MM.1S (cell line): ENCODE data around the gene TBC1D5.

Experiments
- DNase-seq: peaks from one replicate; pipeline ENCODE4 v3.0.0-alpha.2; 2015
- H2AFZ ChIP-seq: fragments of 300-600 bp; sonication (generic); 2 replicates; pipeline ENCODE4 v1.6.0; 2016; ENCODE audit warnings: antibody characterized with exemption, low read length
- H3F3A ChIP-seq: fragments of 300-600 bp; sonication (generic); 2 replicates; pipeline ENCODE4 v1.6.1; 2016; ENCODE audit warnings: mild to moderate bottlenecking, antibody characterized with exemption, low read length, moderate library complexity, mixed read lengths; ENCODE audit not compliant: insufficient read depth
- H3K27ac ChIP-seq: fragments of 300-600 bp; sonication (generic); 2 replicates; pipeline ENCODE4 v1.5.1; 2016; ENCODE audit warnings: mild to moderate bottlenecking, low read length
- H3K27me3 ChIP-seq: fragments of 300-600 bp; sonication (generic); replicated peaks from 2 replicates; pipeline ENCODE4 v1.6.0; 2016; ENCODE audit warnings: low read length; ENCODE audit not compliant: insufficient read depth
- H3K36me3 ChIP-seq: fragments of 300-600 bp; sonication (generic); replicated peaks from 2 replicates; pipeline ENCODE4 v1.6.1; 2016; ENCODE audit warnings: mild to moderate bottlenecking, low read length, mixed read lengths; ENCODE audit not compliant: insufficient read depth
- H3K4me1 ChIP-seq: fragments of 300-600 bp; sonication (generic); 2 replicates; pipeline ENCODE4 v1.6.1; 2016; ENCODE audit warnings: low read length, mixed read lengths
- H3K4me2 ChIP-seq: fragments of 300-600 bp; sonication (generic); 2 replicates; pipeline ENCODE4 v1.6.0; 2016; ENCODE audit warnings: low read depth, low read length
- H3K4me3 ChIP-seq: fragments of 300-600 bp; sonication (generic); 2 replicates; pipeline ENCODE4 v1.5.1; 2016; ENCODE audit warnings: low read length, mixed read lengths
- H3K79me2 ChIP-seq: fragments of 300-600 bp; sonication (generic); 2 replicates; pipeline ENCODE4 v1.6.1; 2016; ENCODE audit warnings: mixed run types, low read length, mixed read lengths
- H3K9ac ChIP-seq: fragments of 300-600 bp; sonication (generic); 2 replicates; pipeline ENCODE4 v1.6.1; 2016; ENCODE audit warnings: low read length, mixed read lengths
- H3K9me2 ChIP-seq: fragments of 300-600 bp; sonication (generic); replicated peaks from 2 replicates; pipeline ENCODE4 v1.6.1; 2016; ENCODE audit warnings: mild to moderate bottlenecking, low read length, mixed read lengths; ENCODE audit not compliant: insufficient read depth
- H3K9me3 ChIP-seq: fragments of 300-600 bp; sonication (generic); replicated peaks from 2 replicates; pipeline ENCODE4 v1.6.1; 2016; ENCODE audit warnings: mild to moderate bottlenecking, low read length, mixed read lengths; ENCODE audit not compliant: insufficient read depth
- H4K20me1 ChIP-seq: fragments of 300-600 bp; sonication (generic); 2 replicates; pipeline ENCODE4 v1.6.1; 2016; ENCODE audit warnings: mild to moderate bottlenecking, low read length, moderate library complexity, mixed read lengths; ENCODE audit not compliant: insufficient read depth
- EZH2 ChIP-seq: fragments of 300-600 bp; sonication (generic); optimal IDR thresholded peaks from 2 replicates; pipeline ENCODE3; 2017; ENCODE audit warnings: low read depth, mild to moderate bottlenecking, antibody characterized with exemption, low read length, mixed read lengths
- EZH2phosphoT487 ChIP-seq: fragments of 300-600 bp; sonication (generic); IDR thresholded peaks from 2 replicates; pipeline ENCODE4 v1.6.1; 2018; ENCODE audit warnings: antibody characterized with exemption, low read length
- TF ChIP-seq, protein P1 (sequence below): fragments of 300-600 bp; sonication (generic); IDR thresholded peaks from 2 replicates; pipeline ENCODE4 v1.5.1; 2016; ENCODE audit warnings: antibody characterized with exemption, low read length, mixed read lengths

TBC1D5 gene

DNA sequence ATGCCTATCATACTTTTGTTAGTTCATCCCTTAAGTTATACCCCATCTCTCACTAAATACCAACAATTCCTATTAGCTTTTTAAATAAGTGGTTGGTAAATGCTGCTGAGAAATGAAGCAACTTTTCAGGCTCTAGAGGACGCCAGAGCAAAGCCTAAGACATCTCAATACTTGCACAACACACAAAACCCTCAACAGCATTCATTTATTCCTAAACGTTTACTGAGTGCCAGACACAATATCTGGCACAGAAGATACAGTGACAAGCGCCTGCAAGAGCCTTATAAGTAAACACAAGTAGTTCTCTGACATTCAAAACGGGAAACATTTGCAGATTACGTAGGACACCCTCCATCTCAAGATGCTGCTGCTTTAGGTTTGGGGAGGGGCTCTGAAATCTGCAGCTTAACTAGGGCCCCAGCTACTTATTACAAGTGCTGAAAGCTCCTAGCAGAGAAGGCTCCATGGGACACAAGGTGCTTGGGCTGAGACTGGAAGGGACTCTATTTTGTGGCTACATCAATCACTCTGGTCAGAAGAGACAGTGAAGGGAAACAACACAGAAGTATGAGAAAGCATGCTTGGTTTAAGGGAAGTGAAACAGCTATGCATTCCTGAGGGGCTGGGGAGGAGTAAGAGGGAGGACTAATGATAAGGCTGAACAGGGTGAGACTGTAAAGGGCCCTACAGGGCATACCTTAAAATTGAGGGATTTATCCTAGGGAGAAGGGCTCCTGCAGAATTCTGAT lies 546.4 kb downstream of the TBC1D5 start:
- Histone ChIP-seq H3K27ac (peak overlapping the region; percentile 55; the same call in 1 of the 2 replicates), H3K9me3 (no peaks in the 10 kb centered on the region)

DNA sequence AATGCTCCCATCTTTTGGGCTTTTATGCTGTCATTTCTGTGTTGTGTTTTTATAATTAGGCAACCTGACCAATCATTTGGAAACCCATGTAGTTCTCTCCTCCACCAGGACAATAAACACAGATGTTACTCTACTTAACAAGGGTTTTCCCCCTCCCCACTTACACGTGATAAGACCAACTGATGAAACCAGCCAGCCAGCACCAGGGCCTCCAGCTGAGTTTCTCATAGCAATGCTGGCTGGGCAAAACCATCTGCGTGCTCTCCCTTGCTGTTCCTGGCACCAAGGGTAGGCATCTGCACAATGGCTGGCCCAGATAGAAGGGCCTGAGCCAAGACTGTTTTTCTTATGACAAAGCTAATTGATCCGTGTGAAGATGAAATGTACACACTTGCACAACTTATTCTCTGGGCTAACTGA lies 547.2 kb downstream of the TBC1D5 start:
- Histone ChIP-seq H3K9me2 (no peaks in the 10 kb centered on the region), H3K36me3 (no peaks in the 10 kb centered on the region), H3K79me2 (no peaks in the 10 kb centered on the region), H3K4me3 (no peak overlapping the region), H3K4me1 (peaks cover 34% of the 10 kb centered on the region), H3K9me3 (no peaks in the 10 kb centered on the region), H3K4me2 (peak overlapping the region; percentile 36), H2AFZ (no peak overlapping the region), H4K20me1 (no peaks in the 10 kb centered on the region), H3K9ac (no peak overlapping the region), H3K27me3 (no peaks in the 10 kb centered on the region), H3F3A (peaks cover 25% of the 10 kb centered on the region), H3K27ac (peak overlapping the region; percentile 55; the same call in 1 of the 2 replicates)
- DNase-seq = peak; percentile 95
- no peak for TF ChIP-seq EZH2
- TF ChIP-seq, protein P1, sequence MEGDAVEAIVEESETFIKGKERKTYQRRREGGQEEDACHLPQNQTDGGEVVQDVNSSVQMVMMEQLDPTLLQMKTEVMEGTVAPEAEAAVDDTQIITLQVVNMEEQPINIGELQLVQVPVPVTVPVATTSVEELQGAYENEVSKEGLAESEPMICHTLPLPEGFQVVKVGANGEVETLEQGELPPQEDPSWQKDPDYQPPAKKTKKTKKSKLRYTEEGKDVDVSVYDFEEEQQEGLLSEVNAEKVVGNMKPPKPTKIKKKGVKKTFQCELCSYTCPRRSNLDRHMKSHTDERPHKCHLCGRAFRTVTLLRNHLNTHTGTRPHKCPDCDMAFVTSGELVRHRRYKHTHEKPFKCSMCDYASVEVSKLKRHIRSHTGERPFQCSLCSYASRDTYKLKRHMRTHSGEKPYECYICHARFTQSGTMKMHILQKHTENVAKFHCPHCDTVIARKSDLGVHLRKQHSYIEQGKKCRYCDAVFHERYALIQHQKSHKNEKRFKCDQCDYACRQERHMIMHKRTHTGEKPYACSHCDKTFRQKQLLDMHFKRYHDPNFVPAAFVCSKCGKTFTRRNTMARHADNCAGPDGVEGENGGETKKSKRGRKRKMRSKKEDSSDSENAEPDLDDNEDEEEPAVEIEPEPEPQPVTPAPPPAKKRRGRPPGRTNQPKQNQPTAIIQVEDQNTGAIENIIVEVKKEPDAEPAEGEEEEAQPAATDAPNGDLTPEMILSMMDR = no peak
- no peak for TF ChIP-seq EZH2phosphoT487

More for the DNA sequence above, 546.4 kb downstream of the TBC1D5 start:
- H3K4me1 ChIP-seq = peaks cover 29% of the 10 kb centered on the region
- no peaks in the 10 kb centered on the region for H4K20me1 ChIP-seq
- no peak overlapping the region for H3K4me3 ChIP-seq
- no peaks in the 10 kb centered on the region for H3K9me2 ChIP-seq
- no peaks in the 10 kb centered on the region for H3K79me2 ChIP-seq
- H3K4me2 ChIP-seq = peak overlapping the region; percentile 36; the same call in 1 of the 2 replicates
- no peaks in the 10 kb centered on the region for H3K36me3 ChIP-seq
- H2AFZ ChIP-seq = no peak overlapping the region
- peak; percentile 70 for DNase-seq
- TF ChIP-seq, protein P1 = peak; percentile 36
- TF ChIP-seq EZH2phosphoT487 = no peak
- no peaks in the 10 kb centered on the region for H3K27me3 ChIP-seq
- H3F3A ChIP-seq = peaks cover 25% of the 10 kb centered on the region
- no peak overlapping the region for H3K9ac ChIP-seq

DNA sequence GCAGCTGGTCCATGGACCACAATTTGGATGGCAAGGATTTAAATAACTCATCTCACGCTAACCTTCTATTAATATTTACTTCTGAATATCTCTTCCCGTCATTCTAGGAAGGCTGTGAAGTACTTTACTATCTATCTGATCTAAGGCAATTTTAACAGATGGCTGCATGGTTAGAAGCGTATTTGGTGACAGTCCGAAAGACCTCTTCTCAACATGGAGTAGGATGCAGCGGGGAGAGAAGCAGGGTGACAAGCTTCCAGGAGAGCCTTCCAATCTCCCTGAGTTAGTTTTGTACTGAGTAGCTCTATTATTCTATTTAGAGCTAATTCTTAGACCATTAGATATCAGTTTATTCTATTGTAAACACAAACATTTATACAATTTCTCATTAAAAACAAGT lies 548.3 kb downstream of the TBC1D5 start:
- DNase-seq = no peak

More for the DNA sequence above, 548.3 kb downstream of the TBC1D5 start:
- H3K36me3 ChIP-seq = no peaks in the 10 kb centered on the region
- no peak overlapping the region for H3K4me3 ChIP-seq
- no peak overlapping the region for H3K4me2 ChIP-seq
- no peaks in the 10 kb centered on the region for H3K27me3 ChIP-seq
- TF ChIP-seq, protein P1 = no peak
- TF ChIP-seq EZH2 (no peak), EZH2phosphoT487 (no peak)
- no peak overlapping the region for H3K27ac ChIP-seq
- peaks cover 34% of the 10 kb centered on the region for H3K4me1 ChIP-seq
- H3F3A ChIP-seq = peaks cover 25% of the 10 kb centered on the region
- H4K20me1 ChIP-seq = no peaks in the 10 kb centered on the region
- H3K9me2 ChIP-seq = no peaks in the 10 kb centered on the region
- no peaks in the 10 kb centered on the region for H3K79me2 ChIP-seq
- no peak overlapping the region for H2AFZ ChIP-seq
- H3K9me3 ChIP-seq = no peaks in the 10 kb centered on the region
- no peak overlapping the region for H3K9ac ChIP-seq
